ENCODE measurements around the gene AKAP8L.

DNA sequence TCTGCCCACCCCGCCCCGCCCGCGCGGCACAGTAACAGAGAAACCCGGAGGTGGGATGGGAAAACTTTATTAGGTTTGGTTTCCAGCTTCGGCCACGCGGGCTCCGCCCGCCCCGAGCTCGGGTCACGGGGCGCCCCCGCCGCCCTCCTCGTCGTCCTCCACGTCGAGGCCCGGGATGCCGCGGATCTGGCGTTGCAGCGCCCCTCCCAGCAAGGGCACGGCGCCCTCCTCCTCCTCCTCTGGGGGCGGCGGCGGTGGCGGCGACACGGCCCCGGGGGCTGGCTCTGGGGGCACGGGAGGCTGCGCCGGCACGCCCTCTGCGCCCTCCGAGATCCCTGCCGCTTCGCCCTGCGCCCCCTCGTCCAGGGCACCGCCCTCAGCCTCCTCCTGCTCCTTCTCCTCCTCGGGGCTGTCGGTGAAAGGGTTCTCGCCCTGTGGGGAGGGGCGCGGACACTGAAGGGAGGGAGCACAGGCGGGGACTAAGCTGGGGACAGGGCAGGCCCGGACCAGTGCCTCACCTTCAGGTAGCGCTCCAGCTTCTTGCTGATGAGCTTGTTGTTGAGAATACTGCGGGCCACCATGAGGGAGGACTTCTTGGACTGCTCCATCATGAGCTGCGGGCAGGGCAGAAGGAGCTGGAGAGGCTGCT is 38.7 kb downstream of the AKAP8L start:
- TF ChIP-seq, protein P1, sequence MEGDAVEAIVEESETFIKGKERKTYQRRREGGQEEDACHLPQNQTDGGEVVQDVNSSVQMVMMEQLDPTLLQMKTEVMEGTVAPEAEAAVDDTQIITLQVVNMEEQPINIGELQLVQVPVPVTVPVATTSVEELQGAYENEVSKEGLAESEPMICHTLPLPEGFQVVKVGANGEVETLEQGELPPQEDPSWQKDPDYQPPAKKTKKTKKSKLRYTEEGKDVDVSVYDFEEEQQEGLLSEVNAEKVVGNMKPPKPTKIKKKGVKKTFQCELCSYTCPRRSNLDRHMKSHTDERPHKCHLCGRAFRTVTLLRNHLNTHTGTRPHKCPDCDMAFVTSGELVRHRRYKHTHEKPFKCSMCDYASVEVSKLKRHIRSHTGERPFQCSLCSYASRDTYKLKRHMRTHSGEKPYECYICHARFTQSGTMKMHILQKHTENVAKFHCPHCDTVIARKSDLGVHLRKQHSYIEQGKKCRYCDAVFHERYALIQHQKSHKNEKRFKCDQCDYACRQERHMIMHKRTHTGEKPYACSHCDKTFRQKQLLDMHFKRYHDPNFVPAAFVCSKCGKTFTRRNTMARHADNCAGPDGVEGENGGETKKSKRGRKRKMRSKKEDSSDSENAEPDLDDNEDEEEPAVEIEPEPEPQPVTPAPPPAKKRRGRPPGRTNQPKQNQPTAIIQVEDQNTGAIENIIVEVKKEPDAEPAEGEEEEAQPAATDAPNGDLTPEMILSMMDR (IDR thresholded peaks at IDR 0.05; ENCODE audit: control extremely low read depth in 1 of 3, insufficient read depth in 1 of 3, low read depth in 1 of 3, low read length in 3 of 3): no peak
- TF ChIP-seq KDM5A (IDR thresholded peaks at IDR 0.05; ENCODE audit: low read length) (0 out of 2 replicates have a peak, but pooled peaks have one; percentile 20), MAFK (IDR thresholded peaks at IDR 0.05; ENCODE audit: low read depth, low read length) (no peak), BRCA1 (IDR thresholded peaks at IDR 0.05; ENCODE audit: low read depth, low read length) (no peak), POLR2A (IDR thresholded peaks at IDR 0.05; ENCODE audit: control extremely low read depth in 1 of 2, low read depth in 2 of 2, low read length in 2 of 2) (no peak), CEBPB (IDR thresholded peaks at IDR 0.05; ENCODE audit: low read depth, low read length) (no peak), CHD1 (IDR thresholded peaks at IDR 0.05; ENCODE audit: low read depth, low read length) (no peak), HDAC6 (IDR thresholded peaks at IDR 0.05; ENCODE audit: low read depth, low read length) (no peak), GABPA (IDR thresholded peaks at IDR 0.05; ENCODE audit: borderline replicate concordance, insufficient read depth, low read length) (no peak), EZH2 (IDR thresholded peaks at IDR 0.05; ENCODE audit: low read depth, low read length, severe bottlenecking) (no peak), YY1 (IDR thresholded peaks at IDR 0.05; ENCODE audit: low read depth, low read length) (no peak)
- TF ChIP-seq, protein P2, sequence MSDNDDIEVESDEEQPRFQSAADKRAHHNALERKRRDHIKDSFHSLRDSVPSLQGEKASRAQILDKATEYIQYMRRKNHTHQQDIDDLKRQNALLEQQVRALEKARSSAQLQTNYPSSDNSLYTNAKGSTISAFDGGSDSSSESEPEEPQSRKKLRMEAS (IDR thresholded peaks at IDR 0.05): peak; percentile 47; the same call in 1 of the 2 replicates

All from H1 (cell line).